NCI-H226 (cell line): ENCODE results near the gene RETN.
"Not testable (repeated sequence)": the region's sequence is repeated elsewhere in the genome, so short reads cannot be mapped to it uniquely, and the experiment has no call there.

Source experiments
- DNase-seq: peaks from one replicate; pipeline ENCODE4 v3.0.0-alpha.2; 2015

Gene RETN

DNA sequence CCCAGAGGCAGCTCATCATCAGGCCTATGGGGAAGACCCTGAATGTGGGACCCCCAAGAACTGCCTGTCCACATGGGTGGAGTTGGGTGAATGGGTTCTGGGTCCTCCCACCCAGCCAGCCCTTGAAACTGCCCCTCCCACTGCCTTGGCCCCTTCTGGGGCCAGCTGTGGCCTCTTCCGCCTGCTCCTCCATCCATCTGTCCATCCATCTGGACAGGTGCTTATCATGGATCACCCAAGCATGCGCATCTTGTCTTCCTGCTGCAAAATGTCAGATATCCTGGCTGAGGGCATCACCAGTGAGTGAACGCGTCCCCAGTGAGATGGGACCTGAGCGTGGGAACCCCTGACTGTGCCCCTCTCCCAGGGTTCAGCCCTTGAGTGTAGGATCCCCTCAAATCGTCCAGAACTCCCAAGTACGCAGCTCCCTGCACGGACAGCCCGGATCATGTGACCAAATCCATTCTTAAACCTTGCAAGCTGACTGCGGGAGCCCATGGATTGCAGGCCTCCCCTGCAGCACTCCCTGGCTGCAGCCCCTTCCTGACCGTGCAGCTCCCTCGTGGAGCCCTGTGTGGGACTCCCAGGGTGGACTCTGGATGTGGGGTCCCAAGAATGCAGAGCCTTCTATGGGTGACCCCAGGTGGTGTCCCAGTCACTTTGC, 29.9 kb upstream of the RETN start:
- no peak for DNase-seq

DNA sequence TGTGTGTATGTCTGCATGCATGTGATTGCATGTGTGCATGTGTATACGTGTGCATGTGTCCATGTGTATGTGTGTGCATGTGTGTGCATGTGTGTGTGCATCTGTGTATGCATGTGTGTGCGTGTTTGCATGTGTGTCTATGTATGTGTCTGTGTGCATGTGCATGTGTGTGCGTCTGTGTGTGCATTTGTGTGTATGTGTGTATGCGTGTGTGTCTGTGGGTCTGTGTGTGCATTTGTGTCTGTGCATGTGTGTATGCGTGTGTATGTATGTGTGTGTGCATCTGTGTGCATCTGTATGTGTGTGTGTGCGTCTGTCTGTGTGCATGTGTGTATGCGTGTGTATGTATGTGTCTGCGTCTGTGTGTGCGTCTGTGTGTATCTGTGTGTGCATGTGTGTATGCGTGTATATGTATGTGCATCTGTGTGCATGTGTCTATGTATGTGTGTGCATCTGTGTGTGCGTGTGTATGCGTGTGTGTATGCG, 28.9 kb upstream of the RETN start:
- DNase-seq = no peak

DNA sequence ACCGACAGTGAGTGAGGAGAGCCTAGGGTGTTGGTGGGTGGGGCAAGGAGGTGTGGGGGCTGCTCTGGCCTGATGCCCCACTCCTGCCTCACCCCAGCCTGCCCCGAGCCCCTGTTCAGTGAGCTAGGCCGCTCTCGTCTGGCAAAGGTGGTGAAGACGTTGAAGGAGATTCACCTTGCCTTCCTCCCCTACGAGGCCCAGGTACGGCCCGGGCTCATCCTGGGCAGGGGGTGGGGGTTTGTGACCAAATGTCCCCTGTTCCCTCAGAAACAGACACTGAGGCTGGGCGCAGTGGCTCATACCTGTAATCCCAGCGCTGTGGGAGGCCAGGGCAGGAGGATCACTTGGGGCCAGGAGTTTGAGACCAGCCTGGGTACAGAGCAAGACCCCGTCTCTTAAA, 28.0 kb upstream of the RETN start:
- DNase-seq = no peak

DNA sequence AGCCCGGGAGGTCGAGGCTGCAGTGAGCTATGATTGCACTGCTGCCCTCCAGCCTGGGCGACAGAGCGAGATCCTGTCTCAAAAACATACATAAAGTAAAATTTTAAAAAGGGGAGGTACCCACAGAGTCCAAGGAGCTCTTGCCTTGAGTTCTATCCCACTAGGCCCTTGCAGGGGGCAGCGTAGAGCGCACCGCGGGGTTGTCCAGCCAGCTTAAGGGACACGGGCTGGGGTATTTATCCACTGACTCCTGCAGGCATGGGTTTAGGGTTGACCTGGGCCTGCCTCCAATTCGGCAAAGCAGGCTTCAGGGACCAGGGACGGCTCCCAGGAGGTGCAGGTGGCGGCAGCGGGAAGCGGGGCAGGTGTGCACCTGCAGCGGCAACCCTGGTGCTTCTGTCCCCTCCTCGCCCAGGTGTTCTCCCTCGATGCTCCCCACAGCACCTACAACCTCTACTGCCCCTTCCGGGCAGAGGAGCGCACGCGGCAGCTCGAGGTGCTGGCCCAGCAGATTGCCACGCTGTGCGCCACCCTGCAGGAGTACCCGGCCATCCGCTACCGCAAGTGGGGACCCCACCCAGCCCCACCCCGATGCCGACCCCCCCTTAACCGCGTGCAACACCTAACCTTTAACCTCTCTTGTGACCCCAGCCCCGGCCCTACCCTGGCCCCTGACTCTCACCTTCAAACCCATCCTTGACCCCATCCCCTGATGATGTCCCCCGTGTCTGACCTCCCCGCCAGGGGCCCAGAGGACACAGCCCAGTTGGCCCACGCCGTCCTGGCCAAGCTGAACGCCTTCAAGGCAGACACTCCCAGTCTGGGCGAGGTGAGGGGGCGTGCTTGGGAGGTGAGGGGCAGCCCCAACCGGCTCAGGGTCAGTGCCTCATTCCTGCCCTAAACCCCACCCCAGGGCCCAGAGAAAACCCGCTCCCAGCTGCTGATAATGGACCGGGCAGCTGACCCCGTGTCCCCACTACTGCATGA, 27.3 kb upstream of the RETN start:
- DNase-seq = no peak

DNA sequence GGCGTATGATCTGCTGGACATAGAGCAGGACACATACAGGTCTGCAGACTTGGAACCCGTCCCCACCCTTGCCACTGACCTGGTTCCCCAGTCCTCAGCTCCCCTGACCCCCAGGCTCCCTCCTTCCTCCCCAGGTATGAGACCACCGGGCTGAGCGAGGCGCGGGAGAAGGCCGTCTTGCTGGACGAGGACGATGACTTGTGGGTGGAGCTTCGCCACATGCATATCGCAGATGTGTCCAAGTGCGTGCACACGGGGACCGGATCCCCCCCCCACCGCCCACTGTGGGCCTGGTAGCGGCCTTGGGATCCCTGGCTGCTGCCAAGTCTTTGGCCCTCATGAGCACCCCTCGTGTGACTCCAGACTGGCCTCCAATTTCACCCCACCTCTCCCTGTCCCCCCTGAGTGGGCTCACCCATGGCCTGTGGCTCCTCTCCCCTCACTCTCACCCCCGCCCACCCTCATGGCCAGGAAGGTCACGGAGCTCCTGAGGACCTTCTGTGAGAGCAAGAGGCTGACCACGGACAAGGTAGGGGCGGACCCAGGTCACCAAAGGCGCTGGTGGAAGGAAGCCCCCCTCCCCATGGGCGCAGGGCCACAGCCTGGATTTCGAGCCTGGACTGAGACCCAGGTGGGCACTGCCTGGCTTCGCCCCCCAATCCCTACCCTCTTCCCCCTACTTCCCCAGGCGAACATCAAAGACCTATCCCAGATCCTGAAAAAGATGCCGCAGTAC, 26.4 kb upstream of the RETN start:
- no peak for DNase-seq

DNA sequence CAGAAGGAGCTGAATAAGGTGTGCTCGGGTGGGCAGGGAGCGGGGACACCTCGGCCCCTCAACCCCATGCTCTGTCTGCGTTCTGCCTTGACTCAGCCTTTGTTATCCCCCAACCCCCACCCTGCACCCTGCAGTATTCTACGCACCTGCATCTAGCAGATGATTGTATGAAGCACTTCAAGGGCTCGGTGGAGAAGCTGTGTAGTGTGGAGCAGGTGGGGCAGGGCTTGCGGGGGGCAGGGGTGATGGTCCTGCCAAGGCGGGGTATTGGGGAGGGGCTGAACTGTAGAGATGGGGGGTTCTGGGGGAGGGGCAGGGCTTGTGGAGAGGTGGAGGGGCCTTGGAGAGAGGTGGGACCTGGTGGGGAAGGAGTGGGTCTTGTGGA, 25.8 kb upstream of the RETN start:
- DNase-seq = no peak

DNA sequence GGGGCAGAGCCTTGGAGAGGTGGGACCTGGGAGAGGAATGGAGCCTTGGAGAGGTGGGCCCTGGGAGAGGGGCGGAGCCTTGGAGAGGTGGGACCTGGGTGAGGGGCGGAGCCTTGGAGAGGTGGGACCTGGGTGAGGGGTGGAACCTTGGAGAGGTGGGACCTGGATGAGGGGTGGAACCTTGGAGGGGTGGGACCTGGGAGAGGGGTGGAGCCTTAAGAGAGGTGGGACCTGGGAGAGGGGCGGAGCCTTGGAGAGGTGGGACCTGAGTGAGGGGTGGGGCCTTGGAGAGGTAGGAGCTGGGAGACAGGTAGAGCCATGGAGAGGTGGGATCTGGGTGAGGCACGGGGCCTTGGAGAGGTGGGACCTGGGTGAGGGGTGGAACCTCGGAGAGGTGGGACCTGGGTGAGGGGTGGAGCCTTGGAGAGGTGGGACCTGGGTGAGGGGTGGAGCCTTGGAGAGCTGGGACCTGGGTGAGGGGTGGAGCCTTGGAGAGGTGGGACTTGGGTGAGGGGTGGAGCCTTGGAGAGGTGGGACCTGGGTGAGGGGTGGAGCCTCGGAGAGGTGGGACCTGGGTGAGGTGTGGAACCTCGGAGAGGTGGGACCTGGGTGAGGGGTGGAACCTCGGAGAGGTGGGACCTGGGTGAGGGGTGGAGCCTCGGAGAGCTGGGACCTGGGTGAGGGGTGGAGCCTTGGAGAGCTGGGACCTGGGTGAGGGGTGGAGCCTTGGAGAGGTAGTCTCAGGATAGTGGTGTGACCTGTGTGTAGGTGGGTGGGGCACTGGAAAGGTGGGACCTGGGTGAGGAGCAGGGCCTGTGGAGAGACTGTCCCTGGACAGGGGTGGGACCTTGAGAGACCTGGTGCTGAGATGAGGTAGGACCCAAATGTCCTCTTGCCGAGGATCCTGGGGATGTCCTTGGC, 25.0 kb upstream of the RETN start:
- DNase-seq = not testable (repeated sequence)

DNA sequence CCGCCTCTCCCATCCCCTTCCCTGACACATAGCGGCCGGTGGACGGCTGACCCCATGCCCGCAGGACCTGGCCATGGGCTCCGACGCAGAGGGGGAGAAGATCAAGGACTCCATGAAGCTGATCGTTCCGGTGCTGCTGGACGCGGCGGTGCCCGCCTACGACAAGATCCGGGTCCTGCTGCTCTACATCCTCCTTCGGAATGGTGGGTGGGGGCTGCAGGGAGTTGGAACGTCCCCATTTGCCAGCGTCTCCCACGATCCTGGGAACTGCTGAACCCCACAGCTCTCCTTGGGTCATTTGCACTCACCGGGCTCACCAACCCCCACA, 24.3 kb upstream of the RETN start:
- DNase-seq = no peak

DNA sequence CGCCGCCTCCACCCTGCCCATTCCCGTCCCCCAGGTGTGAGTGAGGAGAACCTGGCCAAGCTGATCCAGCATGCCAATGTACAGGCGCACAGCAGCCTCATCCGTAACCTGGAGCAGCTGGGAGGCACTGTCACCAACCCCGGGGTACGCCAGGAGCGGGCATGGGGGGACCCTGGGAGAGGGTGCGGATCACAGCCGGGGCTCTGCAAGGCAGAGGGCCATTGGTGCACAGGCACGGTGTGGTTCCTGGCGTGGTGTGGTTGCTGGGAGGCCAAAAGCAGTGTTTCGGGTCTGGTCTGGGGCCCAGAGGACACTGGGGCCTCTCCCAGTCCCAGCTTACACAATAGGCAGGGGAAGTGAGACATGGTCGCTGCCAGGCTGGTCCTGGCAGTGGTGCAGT, 23.7 kb upstream of the RETN start:
- DNase-seq = no peak

DNA sequence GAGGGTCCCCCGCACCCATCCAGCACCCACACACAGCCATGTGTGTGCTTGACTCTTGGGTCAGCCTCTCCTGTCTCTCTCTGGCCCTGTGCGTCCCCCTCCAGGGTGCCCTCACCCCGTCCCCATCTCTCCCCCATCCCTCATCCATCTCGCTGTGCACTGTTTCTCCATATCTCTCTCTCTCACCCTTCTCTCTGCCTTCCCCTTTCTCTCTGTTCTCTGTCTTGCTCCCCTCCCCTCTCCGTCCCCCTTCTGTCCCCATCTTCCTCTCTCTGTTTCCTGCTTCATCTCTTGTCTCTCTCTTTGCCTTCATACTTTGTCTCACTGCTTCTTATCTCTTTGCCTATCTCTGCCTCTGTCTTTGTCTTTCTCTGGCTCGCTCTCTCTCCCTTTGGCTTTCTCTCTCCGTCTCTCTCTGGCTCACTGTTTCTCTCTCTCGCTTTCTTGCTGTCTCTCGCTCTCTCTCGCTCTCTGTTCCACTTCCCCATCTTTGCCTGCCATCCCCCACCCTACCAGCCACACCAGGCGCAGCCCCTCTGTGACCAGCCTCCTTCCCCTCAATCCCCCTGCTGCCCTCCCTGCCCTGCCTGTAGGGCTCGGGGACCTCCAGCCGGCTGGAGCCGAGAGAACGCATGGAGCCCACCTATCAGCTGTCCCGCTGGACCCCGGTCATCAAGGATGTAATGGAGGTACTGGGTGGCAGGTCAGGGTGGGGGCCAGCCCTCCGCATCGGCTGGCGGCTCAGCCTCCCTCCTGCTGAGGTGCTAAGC, 23.0 kb upstream of the RETN start:
- no peak for DNase-seq

DNA sequence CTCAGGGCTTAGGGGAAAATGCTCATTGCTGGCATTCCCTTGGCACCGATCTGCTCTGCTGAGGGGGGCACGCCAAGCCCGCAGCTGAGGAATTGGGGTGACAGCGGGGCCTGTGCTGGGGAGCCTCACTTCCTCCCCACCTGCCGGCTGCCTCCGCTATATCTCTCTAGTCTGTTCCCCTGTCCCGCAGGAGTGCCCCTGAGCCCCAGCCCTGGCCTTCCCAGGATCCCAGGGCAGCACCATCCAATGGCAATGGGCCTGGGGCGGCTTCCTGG, 22.5 kb upstream of the RETN start:
- no peak for DNase-seq

DNA sequence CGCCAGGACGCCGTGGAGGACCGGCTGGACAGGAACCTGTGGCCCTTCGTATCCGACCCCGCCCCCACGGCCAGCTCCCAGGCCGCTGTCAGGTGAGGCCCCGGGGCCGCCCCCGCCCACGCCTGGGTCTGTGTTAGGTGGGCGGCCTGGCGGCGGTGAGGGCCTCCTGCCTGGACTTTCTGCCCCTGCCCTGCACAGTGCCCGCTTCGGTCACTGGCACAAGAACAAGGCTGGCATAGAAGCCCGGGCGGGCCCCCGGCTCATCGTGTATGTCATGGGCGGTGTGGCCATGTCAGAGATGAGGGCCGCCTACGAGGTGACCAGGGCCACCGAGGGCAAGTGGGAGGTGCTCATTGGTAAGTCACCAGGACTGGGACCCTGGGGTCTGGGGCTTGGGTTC, 21.7 kb upstream of the RETN start:
- no peak for DNase-seq

DNA sequence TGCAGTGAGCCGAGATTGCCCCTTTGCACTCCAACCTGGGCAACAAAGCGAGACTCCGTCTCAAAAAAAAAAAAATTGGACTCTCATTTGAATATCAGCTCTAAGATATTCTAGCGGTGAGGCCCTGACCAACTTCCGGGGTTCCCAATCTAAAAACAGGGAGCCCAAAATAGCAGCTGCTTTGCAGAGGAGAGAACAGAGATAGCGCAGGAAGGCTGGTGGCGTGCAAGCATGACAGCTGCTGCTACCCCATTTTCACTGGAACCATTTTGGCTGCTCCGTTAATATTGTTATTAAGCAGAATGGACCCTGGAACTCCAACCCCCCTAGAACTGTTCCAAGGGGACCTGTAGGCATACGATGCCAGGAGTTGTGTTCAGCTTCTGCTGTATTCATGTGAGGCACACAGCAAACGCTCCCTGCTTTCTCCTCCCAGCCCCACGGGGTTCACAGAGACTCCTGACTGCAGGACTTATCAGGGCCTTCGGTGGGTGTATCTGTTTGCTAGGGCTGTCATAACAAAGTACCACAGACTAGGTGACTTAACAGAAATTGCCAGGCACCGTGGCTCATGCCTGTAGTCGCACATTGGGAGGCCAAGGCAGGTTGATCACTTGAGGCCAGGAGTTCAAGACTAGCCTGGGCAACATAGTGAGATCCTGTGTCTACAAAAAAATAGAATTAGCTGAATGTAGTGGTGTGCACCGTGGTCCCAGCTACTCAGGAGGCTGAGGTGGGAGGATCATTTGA, 20.4 kb upstream of the RETN start:
- DNase-seq = no peak

DNA sequence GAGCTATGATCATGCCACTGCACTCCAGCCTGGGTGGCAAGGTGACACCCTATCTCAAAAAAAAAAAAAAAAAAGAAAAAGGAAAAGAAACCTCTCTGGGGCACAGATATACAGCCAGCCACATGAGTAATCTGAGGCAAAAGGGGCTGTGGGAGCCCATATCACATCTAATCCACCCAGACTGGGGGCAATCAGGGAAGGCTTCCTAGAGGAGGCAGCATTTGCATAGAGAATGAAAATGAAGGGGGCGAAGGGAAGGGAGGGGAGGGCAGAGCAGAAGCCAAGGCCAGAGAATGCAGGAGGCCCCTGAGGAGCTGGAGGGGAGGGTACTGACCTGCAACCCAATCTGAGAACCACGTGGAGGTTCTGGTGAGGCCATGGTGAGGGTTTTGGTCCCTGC, 18.7 kb upstream of the RETN start:
- no peak for DNase-seq

DNA sequence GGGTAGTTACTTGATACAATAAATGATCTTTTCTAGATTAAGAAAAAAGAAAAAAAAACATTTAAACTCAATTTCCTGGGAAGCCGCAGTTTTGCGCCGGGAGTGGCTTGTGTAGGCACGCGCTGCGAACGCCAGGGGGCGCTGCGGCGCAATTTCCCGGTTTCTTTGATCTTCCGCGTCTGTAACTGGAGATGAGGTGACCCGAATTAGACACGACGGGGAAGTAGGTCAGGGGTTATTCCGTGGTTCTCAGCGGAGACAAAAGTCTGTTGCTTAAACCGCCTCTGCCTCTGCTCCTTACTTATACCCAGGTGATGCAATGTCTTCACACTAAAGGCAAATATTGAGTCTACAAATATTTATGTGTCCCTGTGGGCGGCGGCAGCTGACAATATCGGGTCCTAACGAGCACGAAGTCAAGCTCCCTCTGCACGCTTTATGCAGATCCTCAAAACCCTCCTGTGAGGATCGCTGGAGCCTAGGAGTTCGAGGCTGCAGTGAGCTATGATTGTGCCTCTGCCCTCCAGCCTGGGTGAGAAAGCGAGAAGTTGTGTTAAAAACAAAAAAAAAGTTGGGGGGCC, 16.7 kb upstream of the RETN start:
- DNase-seq = peak; percentile 28

DNA sequence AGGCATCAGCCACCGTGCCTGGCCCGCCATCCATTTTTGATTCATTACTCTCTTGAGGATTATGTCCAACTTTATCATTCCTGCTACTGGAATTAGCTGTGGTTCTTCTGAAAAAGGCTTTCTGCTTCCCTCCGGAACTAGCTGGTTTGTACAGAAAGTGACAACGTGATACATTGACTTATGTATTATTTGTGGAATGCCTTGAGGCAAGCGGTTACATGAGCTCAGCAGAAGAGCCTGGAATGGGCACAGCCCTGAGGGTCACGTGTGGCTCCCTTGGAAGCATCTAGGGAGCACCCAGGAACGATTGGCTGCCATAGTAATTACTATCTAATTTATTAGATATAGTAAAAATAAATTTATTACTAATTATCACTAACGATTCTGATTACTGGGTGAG, 14.4 kb upstream of the RETN start:
- no peak for DNase-seq

DNA sequence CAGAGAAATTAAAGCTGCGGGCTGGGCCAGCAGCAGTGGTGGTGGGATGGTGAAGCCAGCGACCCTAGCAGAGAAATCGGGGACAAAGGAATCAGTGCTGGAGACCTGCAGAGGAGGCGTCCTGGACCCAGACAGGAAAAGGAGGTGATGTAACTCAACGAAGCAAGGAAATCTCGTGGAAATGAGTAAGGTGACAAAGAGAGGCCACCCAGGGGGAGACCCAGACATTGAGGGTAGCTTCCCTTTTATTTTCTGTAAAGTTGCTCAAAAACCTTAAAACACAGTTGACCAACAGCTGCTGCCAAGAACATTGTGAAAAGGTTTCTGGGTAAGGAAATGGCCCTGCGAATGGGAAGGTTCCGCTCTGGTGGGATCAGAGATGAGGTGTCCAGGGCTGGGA, 13.3 kb upstream of the RETN start:
- DNase-seq = no peak

DNA sequence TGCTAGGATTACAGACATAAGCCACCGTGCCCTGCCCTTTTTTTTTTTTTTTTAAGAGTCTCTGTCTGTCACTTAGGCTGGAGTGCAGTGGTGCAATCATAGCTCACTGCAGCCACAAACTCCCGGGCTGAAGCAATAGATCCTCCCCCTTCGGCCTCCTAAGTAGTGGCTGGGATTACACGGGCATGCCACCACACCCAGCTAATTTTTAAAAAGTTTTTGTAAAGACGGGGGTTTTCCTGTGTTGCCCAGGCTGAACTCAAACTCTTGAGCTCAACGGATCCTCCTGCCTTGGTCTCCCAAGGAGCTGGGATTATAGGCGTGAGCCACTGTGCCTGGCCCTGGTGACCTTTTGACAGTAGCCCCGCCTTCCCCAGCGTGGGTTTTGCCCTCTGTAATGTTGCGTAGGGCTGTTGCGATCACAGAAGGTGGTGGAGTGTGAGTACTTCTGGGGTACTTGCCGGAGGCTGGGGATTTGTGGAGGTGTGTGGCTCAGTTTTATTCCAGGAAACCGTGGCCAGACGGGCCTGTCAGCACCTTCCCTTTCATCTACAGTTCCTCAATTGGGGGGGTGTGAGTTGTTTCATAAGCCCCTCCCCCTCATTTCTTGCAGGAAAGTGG, 11.6 kb upstream of the RETN start:
- DNase-seq = no peak

DNA sequence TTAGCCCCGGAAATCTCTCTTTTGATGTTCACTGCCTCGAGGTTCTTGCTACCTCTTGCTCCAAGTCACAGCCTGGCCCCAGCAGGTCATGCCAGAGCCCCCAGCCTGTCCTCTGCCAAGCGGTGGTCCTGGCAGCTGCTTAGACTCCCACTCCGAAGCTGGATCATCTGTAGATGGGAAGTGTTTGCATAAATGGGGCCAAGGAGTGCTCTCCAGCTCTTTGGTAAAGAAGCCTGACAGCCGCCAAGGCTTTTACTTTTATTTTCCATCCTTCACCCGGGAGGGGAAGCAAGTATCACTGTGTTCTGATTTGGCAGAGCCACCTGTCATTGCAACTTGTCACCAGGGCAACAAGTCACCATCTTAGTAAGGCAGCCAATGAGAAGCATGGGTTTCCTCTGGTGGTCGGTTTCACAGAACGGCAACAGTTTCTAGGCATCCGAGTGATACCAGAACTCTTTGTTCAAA, 10.6 kb upstream of the RETN start:
- no peak for DNase-seq
